ENCODE measurements around the gene RARS2. TPM values are rescaled to one million over a fixed set of nuclear protein-coding genes. Genes with fewer than 3 reads are reported as not detected.
"Not testable (repeated sequence)": the region's sequence is repeated elsewhere in the genome, so short reads cannot be mapped to it uniquely, and the experiment has no call there.

Gene RARS2
- total and polyA plus RNA-seq, 2 donors = 24.8 to 65.7 TPM

DNA sequence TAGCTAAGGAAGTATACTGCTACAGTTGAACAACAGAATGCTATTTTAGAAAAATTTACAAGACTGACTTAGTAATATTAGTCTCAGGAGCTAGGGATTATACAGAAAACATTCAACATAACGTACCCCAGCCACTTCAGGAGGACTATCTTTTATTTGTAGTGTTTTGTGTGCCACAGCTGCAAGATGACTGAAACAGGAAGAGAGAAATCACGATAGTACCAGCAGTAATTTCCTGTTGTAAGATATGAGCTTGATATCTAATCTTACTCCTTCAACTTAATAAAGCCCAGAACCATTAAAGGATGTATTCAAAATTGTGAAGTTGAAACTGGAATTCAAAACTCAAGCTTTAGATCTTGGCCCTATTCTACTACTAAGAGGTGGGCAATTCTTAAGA, 75.0 kb downstream of the RARS2 start:
- no peak for DNase-seq (ENCODE audit: extremely low spot score)
- Histone ChIP-seq H3K4me3 (ENCODE audit: low read depth, low read length) (no peak overlapping the region), H3K4me1 (ENCODE audit: insufficient read depth) (no peaks in the 10 kb centered on the region), H3K36me3 (ENCODE audit: insufficient read depth) (peaks cover 8% of the 10 kb centered on the region), H3K27ac (ENCODE audit: low read depth) (no peak overlapping the region)
- 46% methylated on average over 2 of the region's 2 CpGs for WGBS

DNA sequence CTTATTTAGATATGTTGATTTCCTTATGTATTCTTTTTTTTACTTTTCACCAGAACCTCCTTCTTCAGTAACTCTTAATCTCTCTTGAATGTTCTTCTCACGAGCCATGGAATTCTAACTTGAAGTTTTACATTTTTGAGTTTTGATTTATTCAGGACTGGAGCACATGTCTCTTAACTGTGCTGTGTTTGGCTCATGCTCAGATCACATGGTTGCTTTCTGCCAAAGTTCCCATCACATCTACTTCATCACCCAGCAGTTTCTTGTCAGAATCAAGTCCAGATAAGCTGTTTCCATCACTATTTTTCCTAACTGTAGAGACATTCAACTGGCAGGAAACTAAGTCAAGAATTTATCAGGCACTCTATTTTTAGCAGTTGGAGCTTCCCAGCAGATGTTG, 85.3 kb downstream of the RARS2 start:
- Histone ChIP-seq H3K4me1 (ENCODE audit: insufficient read depth) (no peaks in the 10 kb centered on the region), H3K27ac (ENCODE audit: low read depth) (no peak overlapping the region), H3K4me3 (ENCODE audit: low read depth, low read length) (no peak overlapping the region), H3K36me3 (ENCODE audit: insufficient read depth) (peaks cover 3% of the 10 kb centered on the region)
- DNase-seq (ENCODE audit: extremely low spot score) = no peak
- WGBS = 25% methylated on average over 1 of the region's 1 CpG

DNA sequence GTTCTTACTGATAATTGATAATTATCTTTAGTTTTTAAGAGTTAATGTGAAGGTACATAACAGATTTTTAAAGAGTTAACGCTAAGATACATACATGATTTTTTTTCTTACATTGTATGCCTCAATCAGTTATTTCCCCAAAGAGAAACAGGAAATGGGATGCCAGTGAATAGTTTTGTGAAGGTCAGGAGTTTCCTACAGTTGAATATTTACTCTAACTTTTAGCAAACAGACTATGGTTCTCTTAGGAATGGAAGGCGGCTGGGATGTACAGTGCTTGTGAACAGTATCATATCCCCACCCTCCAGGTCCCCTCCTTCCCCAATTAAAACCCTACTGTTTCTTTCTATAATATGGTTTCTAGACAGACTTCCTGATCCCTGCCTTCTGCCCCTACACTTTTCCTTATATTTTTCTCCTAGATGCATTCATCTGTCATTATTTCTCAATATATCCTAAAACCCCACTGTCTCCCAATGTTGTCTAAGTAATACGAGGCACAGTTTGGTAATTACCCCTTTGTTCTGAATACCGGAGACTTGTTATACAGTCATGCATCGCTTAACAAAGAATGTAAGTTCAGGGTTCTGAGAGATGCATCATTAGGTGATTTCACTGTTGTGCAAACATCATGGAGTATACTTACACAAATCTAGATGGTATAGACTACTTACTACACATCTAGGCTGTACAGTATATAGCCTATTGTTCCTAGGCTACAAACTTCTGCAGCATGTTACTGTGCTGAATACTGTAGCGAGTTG, 87.8 kb downstream of the RARS2 start:
- Histone ChIP-seq H3K36me3 (ENCODE audit: insufficient read depth) (peaks cover 3% of the 10 kb centered on the region), H3K27ac (ENCODE audit: low read depth) (no peak overlapping the region), H3K4me3 (ENCODE audit: low read depth, low read length) (no peak overlapping the region), H3K4me1 (ENCODE audit: insufficient read depth) (no peaks in the 10 kb centered on the region)
- no peak for DNase-seq (ENCODE audit: extremely low spot score)
- 92% methylated on average over 6 of the region's 6 CpGs for WGBS

DNA sequence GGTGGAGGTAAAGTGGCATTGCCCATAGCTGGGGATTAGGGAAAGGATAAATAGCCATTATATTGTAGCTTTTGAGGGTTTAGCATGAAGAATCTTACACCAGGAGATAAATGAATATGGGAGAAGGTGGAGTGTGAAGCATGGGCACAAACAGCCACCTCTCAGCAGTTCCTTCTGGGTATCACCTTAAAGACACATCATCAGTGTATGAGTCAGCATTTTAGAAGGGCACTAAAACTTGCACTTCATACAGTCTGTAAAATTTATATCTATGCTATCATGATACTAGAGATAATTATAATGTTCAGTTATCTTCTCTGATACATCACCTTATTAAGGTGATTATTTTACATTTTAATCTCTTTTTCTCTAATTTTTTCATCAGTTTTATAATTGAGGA, 91.7 kb downstream of the RARS2 start:
- peaks cover 1% of the 10 kb centered on the region for H3K36me3 ChIP-seq (ENCODE audit: insufficient read depth)
- H3K4me1 ChIP-seq (ENCODE audit: insufficient read depth) = no peaks in the 10 kb centered on the region
- H3K4me3 ChIP-seq (ENCODE audit: low read depth, low read length) = no peak overlapping the region
- H3K27ac ChIP-seq (ENCODE audit: low read depth) = no peak overlapping the region
- DNase-seq (ENCODE audit: extremely low spot score) = no peak

DNA sequence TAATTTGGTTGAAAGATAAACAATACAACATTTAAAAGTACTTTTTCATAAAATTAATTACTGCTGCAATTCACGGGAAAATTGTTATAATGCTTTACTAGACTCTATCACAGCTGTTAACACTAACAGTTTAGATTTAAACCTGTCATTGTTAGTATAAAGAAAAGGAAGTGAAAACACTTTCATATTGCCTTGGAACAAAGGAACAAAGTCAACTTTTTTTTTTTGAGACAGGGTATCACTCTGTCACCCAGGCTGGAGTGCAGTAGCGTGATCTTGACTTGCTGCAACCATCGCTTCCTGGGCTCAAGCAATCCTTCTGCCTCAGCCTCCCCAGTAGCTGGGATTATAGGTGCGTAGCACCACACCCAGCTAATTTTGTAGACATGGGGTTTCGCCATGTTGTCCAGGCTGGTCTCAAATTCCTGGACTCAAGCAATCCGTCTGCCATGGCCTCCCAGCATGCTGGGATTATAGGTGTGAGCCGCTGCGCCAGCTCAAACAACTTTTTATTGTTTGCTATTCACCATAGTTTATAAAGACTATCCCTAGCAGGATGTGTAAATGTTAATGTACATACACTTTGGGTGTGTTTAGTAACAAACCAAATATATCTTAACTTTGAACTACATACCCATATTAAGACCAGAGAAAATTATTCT, 94.9 kb downstream of the RARS2 start:
- Histone ChIP-seq H3K27ac (ENCODE audit: low read depth) (no peak overlapping the region), H3K4me3 (ENCODE audit: low read depth, low read length) (no peak overlapping the region), H3K36me3 (ENCODE audit: insufficient read depth) (peaks cover 1% of the 10 kb centered on the region), H3K4me1 (ENCODE audit: insufficient read depth) (no peaks in the 10 kb centered on the region)
- DNase-seq (ENCODE audit: extremely low spot score) = no peak
- 94% methylated on average over 8 of the region's 8 CpGs for WGBS

DNA sequence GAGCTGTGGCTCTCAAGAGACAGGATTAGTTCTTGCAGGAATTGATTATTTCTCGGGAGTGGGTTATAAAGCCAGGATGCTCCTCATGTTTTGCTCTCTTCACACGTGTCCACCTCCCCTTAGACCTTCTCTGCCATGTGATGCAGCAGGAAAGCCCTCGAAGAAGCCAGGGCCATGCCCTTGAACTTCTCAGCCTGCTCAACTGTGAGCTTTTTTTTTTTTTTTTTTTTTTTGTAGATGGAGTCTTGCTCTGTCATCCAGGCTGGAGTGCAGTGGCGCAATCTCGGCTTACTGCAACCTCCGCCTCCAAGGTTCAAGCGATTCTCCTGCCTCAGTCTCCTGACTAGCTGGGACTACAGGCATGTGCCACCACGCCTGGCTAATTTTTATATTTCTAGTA, 100.5 kb downstream of the RARS2 start:
- DNase-seq (ENCODE audit: extremely low spot score); H3K4me3 ChIP-seq (ENCODE audit: low read depth, low read length); H3K27ac ChIP-seq (ENCODE audit: low read depth); H3K4me1 ChIP-seq (ENCODE audit: insufficient read depth); H3K36me3 ChIP-seq (ENCODE audit: insufficient read depth): not testable (repeated sequence)
- WGBS = 92% methylated on average over 8 of the region's 8 CpGs

DNA sequence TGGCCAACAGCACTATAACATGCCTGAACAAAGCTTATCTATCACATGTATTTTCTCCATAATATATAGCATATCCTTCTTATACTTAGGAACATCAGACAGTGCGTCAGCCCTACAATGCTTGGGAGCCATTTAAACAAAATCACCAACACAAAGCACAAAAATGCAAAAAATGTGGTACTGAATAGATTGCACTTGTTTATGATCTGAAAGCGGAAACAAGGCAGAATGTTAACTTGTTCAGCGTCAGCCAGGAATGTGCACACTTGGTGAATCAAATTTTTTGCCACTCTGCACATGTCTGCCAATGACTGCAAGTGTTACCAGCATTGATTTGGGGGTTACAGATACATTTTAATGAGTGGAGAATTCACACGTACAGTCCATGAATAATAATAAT, 102.2 kb downstream of the RARS2 start:
- 77% methylated on average over 4 of the region's 4 CpGs for WGBS
- H3K27ac ChIP-seq (ENCODE audit: low read depth) = no peak overlapping the region
- no peak for DNase-seq (ENCODE audit: extremely low spot score)
- H3K4me3 ChIP-seq (ENCODE audit: low read depth, low read length) = no peak overlapping the region
- H3K36me3 ChIP-seq (ENCODE audit: insufficient read depth) = peaks cover 1% of the 10 kb centered on the region
- H3K4me1 ChIP-seq (ENCODE audit: insufficient read depth) = no peaks in the 10 kb centered on the region

DNA sequence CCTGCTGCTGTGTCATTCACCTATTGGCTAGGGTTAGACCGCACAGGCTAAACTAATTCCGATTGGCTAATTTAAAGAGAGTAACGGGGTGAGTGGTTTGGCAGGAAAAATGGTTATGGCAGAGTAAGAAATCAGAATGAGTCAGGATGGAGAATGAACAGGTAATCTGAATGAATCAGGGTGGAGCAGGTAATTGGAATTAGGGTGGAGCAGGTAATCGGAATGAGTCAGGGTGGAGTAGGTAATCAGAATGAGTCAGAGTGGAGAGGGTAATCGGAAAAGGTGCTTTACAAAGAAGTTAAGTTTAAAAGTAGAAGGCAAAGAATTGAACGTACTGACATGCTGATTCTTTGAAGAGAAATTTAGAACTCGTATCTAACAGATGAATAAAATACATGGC, 105.3 kb downstream of the RARS2 start:
- Histone ChIP-seq H3K4me3 (ENCODE audit: low read depth, low read length) (no peak overlapping the region), H3K4me1 (ENCODE audit: insufficient read depth) (no peaks in the 10 kb centered on the region), H3K27ac (ENCODE audit: low read depth) (no peak overlapping the region), H3K36me3 (ENCODE audit: insufficient read depth) (no peaks in the 10 kb centered on the region)
- DNase-seq (ENCODE audit: extremely low spot score) = no peak
- 92% methylated on average over 7 of the region's 7 CpGs for WGBS

DNA sequence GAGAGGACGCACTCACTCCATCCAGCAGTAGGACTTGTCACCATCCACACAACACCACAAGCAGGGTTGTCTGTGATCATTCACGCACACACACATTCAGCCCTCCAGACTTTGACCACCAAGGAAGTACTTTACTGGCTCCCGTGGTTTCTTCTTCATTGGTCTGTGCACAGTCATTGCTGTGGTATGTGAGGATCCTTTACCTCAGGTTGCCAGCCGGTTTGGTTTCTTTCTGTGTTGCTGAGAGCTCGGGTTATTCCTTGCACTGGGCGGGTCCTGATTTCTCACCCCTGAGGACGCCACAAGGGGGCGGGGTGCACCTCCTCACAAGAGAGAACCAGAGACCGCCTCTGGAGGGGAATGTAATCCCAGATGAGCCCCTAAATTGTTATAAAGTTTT, 105.9 kb downstream of the RARS2 start:
- Histone ChIP-seq H3K27ac (ENCODE audit: low read depth) (no peak overlapping the region), H3K36me3 (ENCODE audit: insufficient read depth) (no peaks in the 10 kb centered on the region), H3K4me1 (ENCODE audit: insufficient read depth) (no peaks in the 10 kb centered on the region), H3K4me3 (ENCODE audit: low read depth, low read length) (no peak overlapping the region)
- no peak for DNase-seq (ENCODE audit: extremely low spot score)
- WGBS = 70% methylated on average over 9 of the region's 9 CpGs

DNA sequence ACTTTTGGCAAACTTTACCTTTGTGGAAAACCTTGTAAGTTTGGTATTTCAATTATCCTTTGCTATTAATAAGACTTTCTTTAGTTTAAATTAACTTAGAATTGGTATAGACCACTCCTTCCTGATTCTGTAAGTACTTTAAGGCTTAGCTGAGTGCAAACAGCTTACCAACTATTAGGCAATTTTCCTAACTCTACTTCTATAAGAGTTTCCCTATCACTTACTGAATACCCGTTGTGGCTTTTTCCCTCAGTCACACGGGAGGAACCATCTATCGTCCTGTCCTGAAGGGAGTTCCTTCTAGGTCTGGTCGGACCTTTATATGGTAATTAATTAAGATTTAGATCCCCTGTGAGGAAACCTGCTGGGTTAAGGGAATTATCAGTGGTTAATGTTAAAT, 107.4 kb downstream of the RARS2 start:
- Histone ChIP-seq H3K27ac (ENCODE audit: low read depth) (no peak overlapping the region), H3K36me3 (ENCODE audit: insufficient read depth) (no peaks in the 10 kb centered on the region), H3K4me1 (ENCODE audit: insufficient read depth) (no peaks in the 10 kb centered on the region), H3K4me3 (ENCODE audit: low read depth, low read length) (no peak overlapping the region)
- WGBS = 80% methylated on average over 4 of the region's 4 CpGs
- no peak for DNase-seq (ENCODE audit: extremely low spot score)

DNA sequence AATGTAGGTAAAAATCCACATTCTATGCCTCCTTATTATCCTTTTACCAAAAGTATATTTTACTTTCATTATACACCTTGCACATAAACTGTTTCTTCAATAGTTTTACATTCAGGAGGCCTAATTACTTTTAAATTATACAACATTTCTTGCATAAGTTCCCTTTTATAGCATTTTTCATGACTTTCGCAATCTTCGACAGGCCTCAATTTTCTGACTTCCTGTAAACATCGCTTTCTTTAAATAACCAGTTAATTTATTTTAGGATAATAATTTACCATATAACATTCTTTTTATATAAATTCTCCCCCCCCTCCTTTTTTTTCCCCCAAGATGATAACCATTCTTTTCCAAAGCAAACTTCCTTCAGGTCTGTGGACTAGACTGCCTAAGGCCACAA, 107.9 kb downstream of the RARS2 start:
- DNase-seq (ENCODE audit: extremely low spot score) = no peak
- Histone ChIP-seq H3K4me1 (ENCODE audit: insufficient read depth) (no peaks in the 10 kb centered on the region), H3K4me3 (ENCODE audit: low read depth, low read length) (no peak overlapping the region), H3K36me3 (ENCODE audit: insufficient read depth) (no peaks in the 10 kb centered on the region), H3K27ac (ENCODE audit: low read depth) (no peak overlapping the region)
- WGBS = 88% methylated on average over 3 of the region's 3 CpGs

DNA sequence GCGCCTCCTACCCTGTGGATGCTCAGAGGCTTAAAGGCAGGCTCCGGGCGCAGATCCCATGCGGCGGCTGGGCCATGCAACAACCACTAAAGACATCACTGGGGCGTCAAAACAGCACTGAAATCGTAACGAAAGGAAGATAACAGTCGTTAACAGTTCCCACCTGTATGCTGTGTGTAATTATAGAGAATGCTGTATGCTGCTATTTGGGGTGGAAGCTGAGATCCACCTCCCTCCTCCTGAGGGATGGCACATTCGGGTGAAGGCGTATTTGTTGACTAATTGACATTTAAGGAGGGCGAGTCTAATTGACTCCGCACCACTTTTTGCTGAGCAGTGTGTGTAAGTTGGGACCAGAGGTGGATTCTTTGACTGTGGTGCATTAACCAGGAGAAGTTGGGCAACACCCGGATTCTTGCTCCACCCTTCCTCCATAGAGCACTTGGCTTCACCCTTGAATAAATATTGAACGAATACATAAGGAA, 116.3 kb downstream of the RARS2 start:
- no peaks in the 10 kb centered on the region for H3K36me3 ChIP-seq (ENCODE audit: insufficient read depth)
- peak overlapping the region; percentile 70 for H3K4me3 ChIP-seq (ENCODE audit: low read depth, low read length)
- DNase-seq (ENCODE audit: extremely low spot score) = peak; percentile 15
- H3K27ac ChIP-seq (ENCODE audit: low read depth) = peak overlapping the region; percentile 85
- 1% methylated on average over 15 of the region's 15 CpGs for WGBS
- no peaks in the 10 kb centered on the region for H3K4me1 ChIP-seq (ENCODE audit: insufficient read depth)

DNA sequence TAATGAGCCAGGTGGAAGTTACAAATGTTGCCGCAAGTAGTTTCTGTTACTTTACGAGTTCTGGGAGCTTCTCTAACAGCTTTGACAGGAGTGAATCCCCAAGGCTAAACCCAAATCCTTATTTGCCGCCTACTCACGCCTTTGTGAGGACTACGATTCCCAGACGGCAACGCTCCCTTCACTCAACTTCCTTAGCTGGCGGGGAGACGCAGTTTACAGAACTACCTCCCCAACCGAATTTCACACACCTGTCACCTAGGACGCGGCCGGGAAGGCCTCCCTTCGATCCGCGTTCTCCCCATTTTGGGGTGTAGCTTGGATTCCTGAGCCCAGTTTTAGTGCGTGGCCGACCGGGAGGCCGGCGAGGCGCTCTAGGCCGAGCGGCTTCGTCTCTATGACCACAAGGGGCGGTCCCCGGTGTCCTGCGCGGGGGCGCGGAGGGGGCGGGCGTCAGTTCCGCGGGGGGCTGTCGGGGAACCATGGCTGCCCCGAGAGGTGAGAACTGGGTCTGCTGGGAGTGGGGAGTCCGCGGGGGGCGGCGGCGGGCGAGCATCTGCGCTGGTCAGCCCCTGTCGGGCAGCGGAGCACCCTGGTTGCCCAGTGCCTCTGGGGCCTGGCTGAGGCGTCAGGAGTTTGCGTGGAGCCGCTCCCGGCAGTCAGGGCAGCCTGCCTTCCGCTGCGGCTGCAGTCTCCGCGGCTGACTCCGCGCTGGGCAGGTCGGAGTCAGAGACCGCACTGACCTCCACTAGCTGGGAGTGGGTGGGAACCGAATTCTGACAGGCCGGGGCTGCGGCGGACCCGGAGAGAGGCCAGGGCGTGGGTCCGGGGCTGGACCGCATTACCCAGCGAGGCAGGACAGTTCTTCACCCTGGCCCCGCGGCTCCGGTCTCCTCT, 117.0 kb downstream of the RARS2 start, which contains the start of gene SLC35A1:
Gene SLC35A1 (plus strand): TSS at position 450 of the 894 bp plus-strand sequence. CDS start 30 bp downstream, at position 480.
- under 1% methylated on average over 70 of the region's 70 CpGs for WGBS
- DNase-seq (ENCODE audit: extremely low spot score) = peak; percentile 54
- Histone ChIP-seq H3K4me1 (ENCODE audit: insufficient read depth) (no peaks in the 10 kb centered on the region), H3K27ac (ENCODE audit: low read depth) (peak within 1 kb of the TSS; percentile 85), H3K36me3 (ENCODE audit: insufficient read depth) (no peaks in the 10 kb centered on the region), H3K4me3 (ENCODE audit: low read depth, low read length) (peak within 1 kb of the TSS; percentile 70)

Data from urinary bladder (tissue), 4 donors.